Right cardiac atrium (tissue), 5 donors: ENCODE measurements around the gene EYA4. TPM values are rescaled to one million over a fixed set of nuclear protein-coding genes. Genes with fewer than 3 reads are reported as not detected.

Experiments used
- ATAC-seq, 2 donors: fragments of 200-7000 bp; cut with Tn5 transposase; one replicate each; pipeline versions ENCODE4 v1.8.0 to v1.9.1; 2020; ENCODE audit warnings: moderate library complexity in 2 of 2, mild to moderate bottlenecking in 1 of 2
- DNase-seq, 3 donors: peaks; one replicate each; pipeline ENCODE4 v3.0.0-alpha.2; 2020
- H3K27ac ChIP-seq: one replicate; pipeline ENCODE4 v1.5.1; 2013; ENCODE audit warnings: mild to moderate bottlenecking, low read length, control low read depth, moderate library complexity
- H3K27me3 ChIP-seq: one replicate; pipeline ENCODE4 v1.6.1; 2013; ENCODE audit not compliant: control insufficient read depth, insufficient read depth
- H3K4me1 ChIP-seq: one replicate; pipeline ENCODE4 v1.6.1; 2013; ENCODE audit warnings: low read length; ENCODE audit not compliant: control insufficient read depth, insufficient read depth
- H3K4me3 ChIP-seq: one replicate; pipeline ENCODE4 v1.5.1; 2013; ENCODE audit warnings: low read length, control low read depth
- H3K9me3 ChIP-seq: one replicate; pipeline ENCODE4 v1.6.1; 2013; ENCODE audit warnings: low read length; ENCODE audit not compliant: control insufficient read depth
- WGBS: extraction: QIAGEN DNeasy Blood & Tissue Kit; methylation state at CpG from one replicate; pipeline ENCODE4 v1.1.7; 2013; 5-methylcytosine and 5-hydroxymethylcytosine counted together
- intact Hi-C, 4 donors: fragments of 100-400 bp; cut with DNase I; formaldehyde crosslinking; loops; one replicate each; pipeline versions ENCODE4 v1.11.0 to v1.14.0; 2022 to 2023
- polyA plus RNA-seq: library from polyadenylated mRNA; stranded (reverse); fragments of 200-250 nt; gene quantifications from one replicate; pipeline ENCODE4 v1.2.3, GENCODE V29; 2013
- total RNA-seq, 4 donors: library from RNA; stranded (reverse); fragmentation: NEBNext Ultra II Directional; extraction: Animal tissue kit (Norgen Biotek cat#: 25700); gene quantifications; one replicate each; pipeline ENCODE4 v1.2.1, GENCODE V29; 2021
- donor health status: healthy with polysubstance abuse.
- donor health status: DM: no; HTN: yes; CAD: no.
- donor health status: DM: no; HTN: no; CAD: no.
- donor health status: DM: no; HTN: yes; CAD: no; lungs with severe emphysema.
- donor health status: DM: yes; HTN: yes; CAD: no.

The EYA4 gene
- total and polyA plus RNA-seq, 5 donors = 4.3 to 38.2 (median 17.7) TPM

- ATAC-seq (peak in 1 of 2 donors; percentile 64), DNase-seq (peak in 1 of 3 donors; percentile 24)
- Histone ChIP-seq H3K4me1 (no peaks in the 10 kb centered on the region), H3K9me3 (no peaks in the 10 kb centered on the region), H3K4me3 (no peak overlapping the region), H3K27me3 (no peaks in the 10 kb centered on the region), H3K27ac (no peak overlapping the region)
- intact Hi-C loops = no loop called here
Measured at GRCh38 chr6:133447924-133448323, 206.8 kb downstream of the EYA4 start.

- H3K27ac ChIP-seq = no peak overlapping the region
- ATAC-seq (no peak), DNase-seq (no peak)
- H3K27me3 ChIP-seq = no peaks in the 10 kb centered on the region
- intact Hi-C loops = no loop called here
- H3K9me3 ChIP-seq = no peaks in the 10 kb centered on the region
- 72% methylated on average over 7 of the region's 7 CpGs for WGBS
- H3K4me1 ChIP-seq = no peaks in the 10 kb centered on the region
- no peak overlapping the region for H3K4me3 ChIP-seq
Measured at GRCh38 chr6:133456439-133456838, 215.3 kb downstream of the EYA4 start.

GRCh38 chr6:133456944-133457343 lies 215.8 kb downstream of the EYA4 start:
- intact Hi-C loops = no loop called here
- no peak for DNase-seq
- no peak overlapping the region for H3K27ac ChIP-seq
- no peaks in the 10 kb centered on the region for H3K9me3 ChIP-seq
- no peaks in the 10 kb centered on the region for H3K27me3 ChIP-seq
- 78% methylated on average over 4 of the region's 4 CpGs for WGBS
- no peak for ATAC-seq
- H3K4me1 ChIP-seq = no peaks in the 10 kb centered on the region
- no peak overlapping the region for H3K4me3 ChIP-seq

GRCh38 chr6:133460101-133460500 lies 218.9 kb downstream of the EYA4 start:
- no peaks in the 10 kb centered on the region for H3K27me3 ChIP-seq
- intact Hi-C loops = no loop called here
- H3K4me1 ChIP-seq = no peaks in the 10 kb centered on the region
- WGBS = 70% methylated on average over 2 of the region's 2 CpGs
- no peak for DNase-seq
- no peak for ATAC-seq
- no peaks in the 10 kb centered on the region for H3K9me3 ChIP-seq
- no peak overlapping the region for H3K4me3 ChIP-seq
- H3K27ac ChIP-seq = no peak overlapping the region

- Histone ChIP-seq H3K27ac (no peak overlapping the region), H3K4me1 (no peaks in the 10 kb centered on the region), H3K4me3 (no peak overlapping the region), H3K27me3 (no peaks in the 10 kb centered on the region), H3K9me3 (no peaks in the 10 kb centered on the region)
- DNase-seq (no peak), ATAC-seq (no peak)
- 47% methylated on average over 1 of the region's 1 CpG for WGBS
- intact Hi-C loops = no loop called here
Measured at GRCh38 chr6:133463790-133464189, 222.6 kb downstream of the EYA4 start.

- no peak for DNase-seq
- no peak overlapping the region for H3K4me3 ChIP-seq
- 60% methylated on average over 4 of the region's 4 CpGs for WGBS
Measured at GRCh38 chr6:133466680-133467079, 225.5 kb downstream of the EYA4 start.

GRCh38 chr6:133467231-133467981 lies 226.2 kb downstream of the EYA4 start:
- no peaks in the 10 kb centered on the region for H3K9me3 ChIP-seq
- no peak for DNase-seq
- intact Hi-C loops = no loop called here
- H3K4me1 ChIP-seq = no peaks in the 10 kb centered on the region
- no peak overlapping the region for H3K27ac ChIP-seq
- H3K4me3 ChIP-seq = no peak overlapping the region
- H3K27me3 ChIP-seq = no peaks in the 10 kb centered on the region
- no peak for ATAC-seq

More at GRCh38 chr6:133466680-133467079, 225.5 kb downstream of the EYA4 start:
- intact Hi-C loops = no loop called here
- Histone ChIP-seq H3K27ac (no peak overlapping the region), H3K27me3 (no peaks in the 10 kb centered on the region), H3K9me3 (no peaks in the 10 kb centered on the region), H3K4me1 (no peaks in the 10 kb centered on the region)
- no peak for ATAC-seq

- 58% methylated on average over 2 of the region's 2 CpGs for WGBS
- H3K27ac ChIP-seq = no peak overlapping the region
- H3K4me1 ChIP-seq = no peaks in the 10 kb centered on the region
- H3K27me3 ChIP-seq = no peaks in the 10 kb centered on the region
- no peaks in the 10 kb centered on the region for H3K9me3 ChIP-seq
- ATAC-seq (no peak), DNase-seq (no peak)
- intact Hi-C loops = no loop called here
- no peak overlapping the region for H3K4me3 ChIP-seq
Measured at GRCh38 chr6:133467982-133468380, 226.8 kb downstream of the EYA4 start.

GRCh38 chr6:133468591-133468990 lies 227.4 kb downstream of the EYA4 start:
- no peak for DNase-seq
- 90% methylated on average over 8 of the region's 8 CpGs for WGBS
- Histone ChIP-seq H3K9me3 (no peaks in the 10 kb centered on the region), H3K27me3 (no peaks in the 10 kb centered on the region), H3K27ac (no peak overlapping the region), H3K4me3 (no peak overlapping the region), H3K4me1 (no peaks in the 10 kb centered on the region)
- ATAC-seq = no peak
- intact Hi-C loops = no loop called here

GRCh38 chr6:133474516-133474915 lies 233.4 kb downstream of the EYA4 start:
- H3K4me1 ChIP-seq = no peaks in the 10 kb centered on the region
- H3K27ac ChIP-seq = no peak overlapping the region
- no peak overlapping the region for H3K4me3 ChIP-seq
- no peaks in the 10 kb centered on the region for H3K27me3 ChIP-seq
- intact Hi-C loops = no loop called here
- H3K9me3 ChIP-seq = no peaks in the 10 kb centered on the region
- 54% methylated on average over 2 of the region's 2 CpGs for WGBS
- no peak for ATAC-seq
- no peak for DNase-seq

GRCh38 chr6:133478673-133479072 lies 237.5 kb downstream of the EYA4 start:
- no peak for DNase-seq
- 80% methylated on average over 2 of the region's 2 CpGs for WGBS
- no peak overlapping the region for H3K27ac ChIP-seq
- no peak for ATAC-seq
- no peak overlapping the region for H3K4me3 ChIP-seq
- intact Hi-C loops = no loop called here
- no peaks in the 10 kb centered on the region for H3K4me1 ChIP-seq
- H3K9me3 ChIP-seq = no peaks in the 10 kb centered on the region
- no peaks in the 10 kb centered on the region for H3K27me3 ChIP-seq

- H3K4me3 ChIP-seq = no peak overlapping the region
- 38% methylated on average over 2 of the region's 2 CpGs for WGBS
- intact Hi-C loops = no loop called here
- no peaks in the 10 kb centered on the region for H3K4me1 ChIP-seq
- no peak overlapping the region for H3K27ac ChIP-seq
- H3K27me3 ChIP-seq = no peaks in the 10 kb centered on the region
- ATAC-seq = peak; percentile 45 to 49
- peak in 2 of 3 donors; percentile 51 to 53 for DNase-seq
- H3K9me3 ChIP-seq = no peaks in the 10 kb centered on the region
Measured at GRCh38 chr6:133487174-133487573, 246.0 kb downstream of the EYA4 start.
